GM12892 (cell line): ENCODE results near the gene CCDC85A.

Experiments
- POLR2A ChIP-seq: IDR thresholded peaks from 2 replicates; pipeline ENCODE4 v1.6.1; 2011; ENCODE audit warnings: low read depth, low read length, control low read depth
- TAF1 ChIP-seq: IDR thresholded peaks from 2 replicates; pipeline ENCODE4 v1.6.1; 2011; ENCODE audit warnings: low read depth, mild to moderate bottlenecking, control low read depth, low read length, borderline replicate concordance

GRCh38 chr2:56416500-56417176 lies 232.8 kb downstream of the CCDC85A start:
- no peak for TF ChIP-seq POLR2A
- no peak for TF ChIP-seq TAF1
